CD4-positive, alpha-beta T cell treated with Interleukin-12 subunit alpha and Interleukin-12 subunit beta, for 1 hour (primary cell): ENCODE results near the gene CETN2.
"Not testable (repeated sequence)": the region's sequence is repeated elsewhere in the genome, so short reads cannot be mapped to it uniquely, and the experiment has no call there.

Experiments used
- DNase-seq: peaks from one replicate; pipeline ENCODE4 v3.0.0-alpha.2; 2020

CETN2 gene

GRCh38 chrX:152830312-152831305, at the start of gene CETN2, which contains the start of gene NSDHL:
CETN2 (minus strand) TSS chrX:152830757; CDS start chrX:152830710, 47 bp downstream.
NSDHL (plus strand) TSS chrX:152831063; CDS start chrX:152846325, 15,262 bp downstream.
- DNase-seq: peak; percentile 95

- no peak for DNase-seq
Measured at GRCh38 chrX:152878976-152879755, 48.6 kb upstream of the CETN2 start.

- no peak for DNase-seq
Measured at GRCh38 chrX:152876931-152877840, 46.6 kb upstream of the CETN2 start.

GRCh38 chrX:152873361-152873760, 42.8 kb upstream of the CETN2 start:
- DNase-seq: no peak

- no peak for DNase-seq
Measured at GRCh38 chrX:152872522-152872921, 42.0 kb upstream of the CETN2 start.

GRCh38 chrX:152871260-152871659, 40.7 kb upstream of the CETN2 start:
- DNase-seq: no peak

GRCh38 chrX:152869972-152870371, 39.4 kb upstream of the CETN2 start:
- no peak for DNase-seq

GRCh38 chrX:152866386-152866785, 35.8 kb upstream of the CETN2 start:
- no peak for DNase-seq

- no peak for DNase-seq
Measured at GRCh38 chrX:152865232-152865920, 34.8 kb upstream of the CETN2 start.

GRCh38 chrX:152861826-152862225, 31.3 kb upstream of the CETN2 start:
- no peak for DNase-seq

GRCh38 chrX:152861116-152861515, 30.6 kb upstream of the CETN2 start:
- DNase-seq: no peak

GRCh38 chrX:152853986-152854385, 23.4 kb upstream of the CETN2 start:
- DNase-seq: no peak

- no peak for DNase-seq
Measured at GRCh38 chrX:152850465-152850864, 19.9 kb upstream of the CETN2 start.

- DNase-seq: no peak
Measured at GRCh38 chrX:152847281-152847680, 16.7 kb upstream of the CETN2 start.

- no peak for DNase-seq
Measured at GRCh38 chrX:152845618-152846240, 15.2 kb upstream of the CETN2 start.

GRCh38 chrX:152844256-152844655, 13.7 kb upstream of the CETN2 start:
- DNase-seq: no peak

- DNase-seq: no peak
Measured at GRCh38 chrX:152843852-152844251, 13.3 kb upstream of the CETN2 start.

GRCh38 chrX:152842772-152843338, 12.3 kb upstream of the CETN2 start:
- no peak for DNase-seq

GRCh38 chrX:152835470-152835869, 4.9 kb upstream of the CETN2 start:
- not testable (repeated sequence) for DNase-seq

GRCh38 chrX:152833378-152833777, 2.8 kb upstream of the CETN2 start:
- DNase-seq: no peak

- DNase-seq: no peak
Measured at GRCh38 chrX:152832520-152832919, 2.0 kb upstream of the CETN2 start.
